HG02973 (cell line): ENCODE measurements around the gene IL12RB1.
A peak's percentile ranks its signal among the peaks of the same experiment; 100 is the strongest.
"Not testable (repeated sequence)": the region's sequence is repeated elsewhere in the genome, so short reads cannot be mapped to it uniquely, and the experiment has no call there.

ENCODE experiments used
- ATAC-seq: cut with Tn5 transposase; IDR thresholded peaks from one replicate; pipeline ENCODE4 v1.9.1; 2021; ENCODE audit warnings: moderate library complexity; ENCODE audit not compliant: unreplicated experiment

Gene IL12RB1

DNA sequence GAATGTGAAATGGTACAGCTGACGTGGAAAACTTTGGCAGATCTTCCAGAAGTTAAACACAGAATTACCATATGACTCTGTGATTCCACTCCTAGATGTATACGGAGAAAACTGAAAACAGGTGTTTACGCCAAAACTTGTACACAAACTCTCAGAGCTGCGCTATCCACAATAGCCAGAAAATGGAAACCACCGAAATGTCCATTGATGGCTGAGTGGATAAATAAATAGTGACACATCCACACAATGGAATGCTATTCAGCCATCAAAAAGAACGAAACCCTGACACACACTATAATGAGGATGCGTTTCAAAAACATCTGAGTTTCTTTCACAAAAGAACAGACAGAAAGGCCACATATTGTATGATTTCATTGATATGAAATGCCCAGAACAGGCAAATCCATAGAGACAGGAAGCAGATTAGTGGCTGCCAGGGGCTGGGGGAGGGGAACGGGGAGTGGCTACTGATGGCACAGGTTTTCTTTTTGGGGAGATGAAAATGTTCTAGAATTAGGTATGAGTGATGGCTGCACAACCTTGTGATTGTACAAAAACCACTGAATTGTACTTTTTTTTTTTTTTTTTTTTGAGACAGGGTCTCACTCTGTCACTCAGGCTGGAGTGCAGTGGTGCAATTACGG is 33.0 kb downstream of the IL12RB1 start:
- ATAC-seq, result no peak

- ATAC-seq, result no peak
These were observed 34.8 kb downstream of the IL12RB1 start for GRCh38 chr19:18051887-18052286.

DNA sequence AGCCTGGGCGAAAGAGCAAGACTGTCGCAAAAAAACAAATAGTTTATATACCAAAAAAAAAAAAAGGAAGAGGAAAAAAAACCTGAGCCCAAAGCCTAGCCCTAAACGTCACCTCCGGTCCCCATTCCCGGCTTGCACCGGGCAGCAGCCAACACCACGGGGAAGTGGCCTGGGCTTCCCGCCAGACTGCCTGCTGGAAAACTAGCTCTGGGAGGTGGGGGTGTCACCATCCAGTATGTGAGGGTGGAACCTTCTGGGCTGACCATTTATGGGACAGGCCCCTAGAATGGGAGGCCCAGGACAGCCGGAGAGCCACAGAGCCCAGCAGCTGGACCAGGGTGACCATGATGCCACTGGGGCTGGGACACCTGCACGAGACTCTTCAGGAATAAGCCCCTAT is 37.3 kb downstream of the IL12RB1 start:
- no peak for ATAC-seq

GRCh38 chr19:18046059-18046718 is 40.5 kb downstream of the IL12RB1 start:
- ATAC-seq, result no peak

GRCh38 chr19:18045307-18046050 is 41.3 kb downstream of the IL12RB1 start:
- ATAC-seq, result no peak

DNA sequence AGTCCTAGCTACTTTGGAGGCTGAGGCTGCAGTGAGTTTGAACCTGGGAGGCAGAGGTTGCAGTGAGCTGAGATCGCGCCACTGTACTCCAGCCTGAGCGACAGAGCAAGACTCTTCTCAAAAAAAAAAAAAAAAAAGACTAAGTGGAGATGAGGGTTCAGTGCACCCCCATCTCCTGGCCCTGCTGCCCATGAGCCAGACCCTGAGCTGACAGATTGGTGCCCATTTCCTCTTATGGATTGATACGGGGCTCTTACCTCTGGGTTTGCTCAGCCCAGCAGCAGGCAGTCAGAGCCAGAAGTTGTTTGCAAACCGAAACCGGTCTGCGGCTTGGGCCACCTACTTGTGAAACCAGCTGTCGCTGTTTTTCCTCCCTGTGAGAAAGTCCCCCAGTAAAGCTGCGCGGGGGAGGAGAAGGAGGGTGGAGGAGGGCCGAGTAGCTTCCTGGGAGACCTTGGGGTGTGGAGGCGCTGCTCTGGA is 41.9 kb downstream of the IL12RB1 start:
- peak; percentile 85 for ATAC-seq

GRCh38 chr19:18043676-18044075 is 43.1 kb downstream of the IL12RB1 start:
- no peak for ATAC-seq

DNA sequence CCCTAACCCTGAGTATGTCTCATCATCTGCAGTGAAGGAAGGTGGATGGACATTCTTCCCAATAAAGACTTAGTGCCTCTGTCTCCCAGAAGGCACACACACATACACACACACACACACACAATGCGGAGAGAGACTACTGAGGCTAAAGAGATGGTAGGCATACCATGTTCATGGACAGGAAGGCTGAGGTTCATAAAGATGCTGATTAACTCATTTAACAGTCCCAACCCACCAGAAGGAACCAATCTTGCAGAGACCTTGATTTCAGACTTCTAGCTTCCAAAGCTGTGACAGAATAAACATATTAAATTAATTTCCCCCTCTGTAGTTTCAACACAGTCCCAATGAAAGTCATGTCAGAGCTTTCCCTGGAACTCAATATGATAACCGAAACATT is 45.7 kb downstream of the IL12RB1 start:
- no peak for ATAC-seq

DNA sequence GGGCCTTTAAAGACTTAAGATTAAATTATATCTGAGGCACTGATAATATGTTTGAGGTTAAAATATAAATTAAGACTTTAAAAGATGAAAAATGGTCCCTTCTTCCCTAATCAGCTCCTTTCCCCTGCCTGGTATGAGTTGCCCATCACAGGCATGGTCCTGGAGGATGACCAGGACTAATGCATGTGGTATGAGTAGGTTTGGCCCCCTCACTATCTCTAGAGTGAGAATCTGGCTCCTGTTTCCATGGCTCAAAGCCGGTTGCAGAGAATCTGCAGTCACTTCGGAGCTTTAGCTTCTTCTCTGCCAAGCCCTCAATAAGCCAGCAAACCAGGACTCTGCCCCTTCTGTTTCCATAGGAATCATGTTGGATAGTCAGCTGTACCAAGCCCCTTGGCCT is 54.6 kb downstream of the IL12RB1 start:
- not testable (repeated sequence) for ATAC-seq

GRCh38 chr19:18031401-18031800 is 55.3 kb downstream of the IL12RB1 start:
- not testable (repeated sequence) for ATAC-seq

GRCh38 chr19:18029617-18030338 is 57.0 kb downstream of the IL12RB1 start:
- ATAC-seq, result no peak

- no peak for ATAC-seq
These were observed 59.6 kb downstream of the IL12RB1 start for GRCh38 chr19:18027151-18027550.

DNA sequence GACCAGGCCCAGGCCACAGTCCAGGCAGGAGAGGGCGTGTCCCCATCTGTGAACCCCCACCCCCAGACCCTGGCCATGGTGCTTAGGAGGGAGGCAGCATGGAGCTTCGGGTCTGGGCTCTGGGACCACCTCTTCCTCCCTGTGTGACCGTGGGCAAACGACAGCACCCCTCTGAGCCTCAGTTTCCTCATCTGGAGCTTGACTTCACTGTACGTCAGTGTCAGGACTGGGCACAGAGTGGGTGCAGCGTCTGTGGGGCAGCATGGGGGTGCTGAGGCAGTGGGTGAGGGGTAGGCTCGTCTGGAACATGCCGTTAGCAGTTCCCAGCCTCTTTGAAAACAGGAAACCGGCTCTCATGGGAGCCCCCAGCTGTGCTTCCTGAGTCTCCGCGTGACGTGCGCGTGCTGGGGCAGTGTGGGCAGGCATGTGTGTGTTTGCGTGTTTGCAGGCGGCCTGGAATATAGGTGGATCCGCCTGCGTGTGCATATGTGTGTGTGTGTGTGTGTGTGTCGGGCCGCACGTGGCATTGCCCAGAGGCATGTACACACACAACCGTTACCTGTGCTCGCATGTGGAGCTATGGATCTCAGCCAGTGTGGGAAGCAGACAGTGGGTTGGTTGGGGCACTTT is 63.0 kb downstream of the IL12RB1 start:
- ATAC-seq, result no peak

DNA sequence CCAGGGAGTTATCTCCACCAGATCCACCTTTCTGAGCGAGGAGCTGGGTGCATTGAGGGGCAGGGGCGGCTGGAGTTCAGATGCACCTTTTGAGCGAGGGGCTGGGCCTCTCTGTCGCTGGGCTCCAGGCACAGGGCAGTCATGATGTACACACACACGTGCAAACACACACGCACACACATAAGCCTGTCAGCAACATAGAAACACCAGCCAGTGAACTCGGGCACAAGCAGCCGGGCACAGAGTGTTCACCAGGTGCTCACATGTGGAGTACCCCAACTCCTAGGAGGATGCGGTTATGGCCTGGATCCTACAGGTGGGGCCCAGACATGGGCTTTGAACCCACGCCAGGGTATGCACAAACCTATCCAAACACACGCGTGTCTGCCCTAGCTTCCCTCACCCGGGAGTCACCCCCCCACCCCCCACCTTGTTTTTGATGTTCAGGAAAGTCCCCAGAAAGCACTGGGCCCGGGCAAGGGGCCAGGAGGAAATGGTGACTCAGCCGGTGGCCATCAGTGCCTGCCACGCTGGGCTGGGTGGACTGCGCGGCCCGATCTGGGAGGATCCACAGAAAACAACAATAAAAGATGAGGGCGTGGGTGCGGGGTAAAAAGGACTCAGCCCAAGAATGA is 65.5 kb downstream of the IL12RB1 start:
- no peak for ATAC-seq

- no peak for ATAC-seq
These were observed 66.3 kb downstream of the IL12RB1 start for GRCh38 chr19:18020212-18021085.

DNA sequence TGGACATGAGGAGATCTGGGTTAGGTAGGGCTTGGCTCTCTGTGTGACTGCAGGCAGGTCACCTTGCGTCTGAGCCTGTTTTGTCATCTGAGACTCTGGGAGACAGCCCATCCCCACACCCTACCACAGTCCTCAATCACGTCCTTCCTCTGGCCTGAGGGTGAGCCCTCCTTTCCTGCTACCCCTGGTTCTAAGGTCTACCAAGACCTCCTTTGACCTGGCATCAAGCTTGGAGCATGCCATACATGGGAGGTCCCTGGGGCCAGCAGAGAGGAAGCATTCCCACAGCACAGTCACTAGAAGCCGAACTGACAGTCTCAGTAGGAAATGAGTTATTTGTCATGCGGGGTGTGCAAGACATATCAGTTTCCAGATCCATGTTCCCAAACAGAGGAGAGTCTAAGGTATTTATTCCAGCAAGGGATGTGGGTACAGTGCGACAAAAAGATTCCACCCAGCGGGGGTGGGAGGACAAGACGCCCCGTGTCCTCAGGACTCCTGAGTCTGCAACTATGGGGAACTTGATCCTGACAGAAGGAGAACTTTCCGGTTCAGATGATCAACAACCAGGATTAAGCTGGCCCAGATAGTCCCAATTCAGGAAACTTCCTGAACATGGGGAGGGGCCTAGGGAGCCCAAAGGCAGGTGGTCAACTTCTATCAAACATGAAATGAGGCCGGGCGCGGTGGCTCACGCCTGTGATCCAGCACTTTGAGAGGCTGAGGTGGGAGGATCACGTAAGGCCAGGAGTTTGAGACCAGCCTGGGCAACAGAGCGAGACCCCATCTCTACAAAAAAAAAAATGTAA is 69.3 kb downstream of the IL12RB1 start:
- ATAC-seq, result no peak

GRCh38 chr19:18016209-18016910 is 70.4 kb downstream of the IL12RB1 start:
- ATAC-seq, result no peak

- ATAC-seq, result no peak
These were observed 72.5 kb downstream of the IL12RB1 start for GRCh38 chr19:18014197-18014596.
